ENCODE data around the gene LRP1B. TPM values are rescaled to one million over a fixed set of nuclear protein-coding genes. Genes with fewer than 3 reads are reported as not detected.

Gene LRP1B
- total RNA-seq, 4 donors from 2014 or later = 1.2 to 3.3 (median 2.6) TPM

- no peaks in the 10 kb centered on the region for H3K9me3 ChIP-seq
- no peak overlapping the region for H3K4me3 ChIP-seq
- H3K27ac ChIP-seq = no peak overlapping the region
- H3K27me3 ChIP-seq = no peaks in the 10 kb centered on the region
- no peak for DNase-seq (ENCODE audit: low spot score in 2 of 2)
- no peak for TF ChIP-seq POLR2A (IDR thresholded peaks at IDR 0.05)
- TF ChIP-seq CTCF (IDR thresholded peaks at IDR 0.05) = no peak
- TF ChIP-seq EP300 (IDR thresholded peaks at IDR 0.05) = no peak
- 25 to 27% methylated on average over 1 of the region's 1 CpG for WGBS, 2 donors
- H3K4me1 ChIP-seq = no peaks in the 10 kb centered on the region
- no peaks in the 10 kb centered on the region for H3K36me3 ChIP-seq
These were observed 1792.0 kb downstream of the LRP1B start for GRCh38 chr2:140338795-140339194.

GRCh38 chr2:140337061-140337460, 1793.8 kb downstream of the LRP1B start:
- TF ChIP-seq CTCF (IDR thresholded peaks at IDR 0.05) (no peak), EP300 (IDR thresholded peaks at IDR 0.05) (no peak), POLR2A (IDR thresholded peaks at IDR 0.05) (no peak)
- no peak overlapping the region for H3K4me3 ChIP-seq
- DNase-seq (ENCODE audit: low spot score in 2 of 2) = no peak
- 90 to 93% methylated on average over 4 of the region's 4 CpGs for WGBS, 2 donors
- H3K36me3 ChIP-seq = no peaks in the 10 kb centered on the region
- no peaks in the 10 kb centered on the region for H3K9me3 ChIP-seq
- no peak overlapping the region for H3K27ac ChIP-seq
- no peaks in the 10 kb centered on the region for H3K27me3 ChIP-seq
- no peaks in the 10 kb centered on the region for H3K4me1 ChIP-seq

- Histone ChIP-seq H3K36me3 (no peaks in the 10 kb centered on the region), H3K4me3 (no peak overlapping the region), H3K27me3 (no peaks in the 10 kb centered on the region), H3K9me3 (no peaks in the 10 kb centered on the region), H3K4me1 (no peaks in the 10 kb centered on the region), H3K27ac (no peak overlapping the region)
- TF ChIP-seq EP300 (IDR thresholded peaks at IDR 0.05) (no peak), CTCF (IDR thresholded peaks at IDR 0.05) (no peak), POLR2A (IDR thresholded peaks at IDR 0.05) (no peak)
- WGBS, 2 donors = 86 to 91% methylated on average over 3 of the region's 3 CpGs
- no peak for DNase-seq (ENCODE audit: low spot score in 2 of 2)
These were observed 1814.5 kb downstream of the LRP1B start for GRCh38 chr2:140316345-140316744.

- H3K9me3 ChIP-seq = no peaks in the 10 kb centered on the region
- TF ChIP-seq POLR2A (IDR thresholded peaks at IDR 0.05) (no peak), CTCF (IDR thresholded peaks at IDR 0.05) (no peak), EP300 (IDR thresholded peaks at IDR 0.05) (no peak)
- no peaks in the 10 kb centered on the region for H3K27me3 ChIP-seq
- DNase-seq (ENCODE audit: low spot score in 2 of 2) = no peak
- H3K36me3 ChIP-seq = no peaks in the 10 kb centered on the region
- no peak overlapping the region for H3K27ac ChIP-seq
- no peaks in the 10 kb centered on the region for H3K4me1 ChIP-seq
- WGBS, 2 donors = 0% methylated on average over 1 of the region's 1 CpG
- H3K4me3 ChIP-seq = no peak overlapping the region
These were observed 1818.9 kb downstream of the LRP1B start for GRCh38 chr2:140311905-140312304.

- H3K4me3 ChIP-seq = no peak overlapping the region
- H3K27me3 ChIP-seq = no peaks in the 10 kb centered on the region
- H3K27ac ChIP-seq = no peak overlapping the region
- H3K36me3 ChIP-seq = no peaks in the 10 kb centered on the region
- no peaks in the 10 kb centered on the region for H3K9me3 ChIP-seq
- no peak for TF ChIP-seq POLR2A (IDR thresholded peaks at IDR 0.05)
- TF ChIP-seq EP300 (IDR thresholded peaks at IDR 0.05) = no peak
- TF ChIP-seq CTCF (IDR thresholded peaks at IDR 0.05) = no peak
- DNase-seq (ENCODE audit: low spot score in 2 of 2) = no peak
- H3K4me1 ChIP-seq = no peaks in the 10 kb centered on the region
These were observed 1822.1 kb downstream of the LRP1B start for GRCh38 chr2:140308706-140309105.

Measured in tibial nerve (tissue), 4 donors.